Ovary (tissue), 9 donors: ENCODE measurements around the gene SPEN. TPM values are rescaled to one million over a fixed set of nuclear protein-coding genes. Genes with fewer than 3 reads are reported as not detected.
"Not testable (repeated sequence)": the region's sequence is repeated elsewhere in the genome, so short reads cannot be mapped to it uniquely, and the experiment has no call there.

Source experiments
- DNase-seq, 5 donors: peaks; one replicate each; pipeline ENCODE4 v3.0.0-alpha.2; 2019 to 2020
- H3K27ac ChIP-seq, 2 donors: fragments of 200-600 bp; one replicate each; pipeline versions ENCODE4 v1.5.1 to v1.8.0; 2019 to 2022
- H3K27me3 ChIP-seq: fragments of 200-600 bp; one replicate; pipeline ENCODE4 v1.8.0; 2022
- H3K36me3 ChIP-seq: fragments of 200-600 bp; sonication (generic); one replicate; pipeline ENCODE4 v1.5.1; 2019
- H3K4me1 ChIP-seq: one replicate; pipeline ENCODE4 v1.8.1; 2013; ENCODE audit warnings: mild to moderate bottlenecking, moderate library complexity; ENCODE audit not compliant: insufficient read depth
- H3K4me3 ChIP-seq: fragments of 200-600 bp; sonication (generic); one replicate; pipeline ENCODE4 v1.5.1; 2017
- H3K9me3 ChIP-seq, 2 donors: fragments of 200-600 bp in 1 of 2; sonication (generic) in 1 of 2; one replicate each; pipeline versions ENCODE4 v1.5.1 to v1.8.1; 2013 to 2019; ENCODE audit warnings: mild to moderate bottlenecking in 1 of 2, moderate library complexity in 1 of 2
- CTCF ChIP-seq, 3 donors: fragments of 450-650 bp in 2 of 3; fragments of 200-600 bp in 1 of 3; IDR thresholded peaks; one replicate each; pipeline versions ENCODE4 v1.5.1 to v1.8.0; 2016 to 2022; ENCODE audit warnings: antibody characterized with exemption in 3 of 3, mild to moderate bottlenecking in 1 of 3
- EP300 ChIP-seq: sonication (generic); formaldehyde crosslinking; IDR thresholded peaks from one replicate; pipeline ENCODE4 v1.6.1; 2017; ENCODE audit warnings: antibody characterized with exemption
- POLR2A ChIP-seq: fragments of 450-650 bp; IDR thresholded peaks from one replicate; pipeline ENCODE4 v1.6.1; 2017; ENCODE audit warnings: antibody characterized with exemption, mild to moderate bottlenecking, moderate library complexity
- WGBS, 3 donors: extraction: QIAGEN DNeasy Blood & Tissue Kit in 1 of 3; methylation state at CpG; one replicate each; pipeline versions ENCODE4 v1.1.5 to v1.1.7; 2013 to 2017; 5-methylcytosine and 5-hydroxymethylcytosine counted together
- intact Hi-C, 4 donors: fragments of 100-400 bp; cut with DNase I; formaldehyde crosslinking; loops; one replicate each; pipeline versions ENCODE4 v1.11.0 to v1.15.1; 2022 to 2023
- polyA plus RNA-seq, 2 donors: library from polyadenylated mRNA; stranded (reverse); fragments of 200-250 nt in 1 of 2; fragments of 350-450 nt in 1 of 2; fragmentation: Illumina TruSeq in 1 of 2; extraction: RNeasy Lipid Tissue Mini Kit (QIAGEN cat#74804) in 1 of 2; gene quantifications; one replicate each; pipeline ENCODE4 v1.2.3, GENCODE V29; 2013 to 2014
- total RNA-seq, 7 donors: library from RNA; depleted of rRNA in 2 of 7; stranded (reverse); fragments of >200 nt in 2 of 7; fragmentation: NEBNext Ultra II Directional in 3 of 7; extraction: Animal tissue kit (Norgen Biotek cat#: 25700) in 3 of 7; gene quantifications; one replicate each; pipeline versions ENCODE4 v1.1.0 to v1.2.4, GENCODE V29; 2016 to 2023
- donor health status: DM: no; HTN: no; CAD: no; lungs with moderate emphysema.
- donor health status: DM: no; HTN: no; CAD: no.
- donor health status: Bipolar disorder and iron deficiency.
- donor health status: DM: yes; HTN: yes; CAD: no.
- donor health status: DM: no; HTN: no; CAD: no.
- donor health status: DM: yes; HTN: yes; CAD: no.

Gene SPEN
- total and polyA plus RNA-seq, 9 donors, result 30.5 to 93.2 (median 62.9) TPM

GRCh38 chr1:15886611-15887167 lies 39.2 kb downstream of the SPEN start:
- intact Hi-C loops, result no loop called here
- DNase-seq, result no peak
- Histone ChIP-seq H3K4me3 (peak overlapping the region; percentile 30), H3K36me3 (no peaks in the 10 kb centered on the region), H3K27ac (peak overlapping the region; percentile 82 to 96), H3K27me3 (no peaks in the 10 kb centered on the region), H3K9me3 (no peaks in the 10 kb centered on the region), H3K4me1 (peaks cover 7% of the 10 kb centered on the region)
- WGBS, 3 donors, result 16 to 23% (median 20%) methylated on average over 4 of the region's 4 CpGs
- TF ChIP-seq EP300 (no peak), CTCF (IDR thresholded peaks at IDR 0.05) (no peak), POLR2A (peak; percentile 3)

GRCh38 chr1:15892857-15893599 lies 45.5 kb downstream of the SPEN start:
- H3K27ac ChIP-seq, result peak overlapping the region in 1 of 2 donors; percentile 65
- 47 to 56% (median 52%) methylated on average over 6 of the region's 6 CpGs for WGBS, 3 donors

GRCh38 chr1:15895233-15895632 lies 47.7 kb downstream of the SPEN start:
- peaks cover 9% of the 10 kb centered on the region for H3K4me1 ChIP-seq
- H3K36me3 ChIP-seq, result no peaks in the 10 kb centered on the region
- H3K27ac ChIP-seq, result peak overlapping the region in 1 of 2 donors; percentile 65
- no peaks in the 10 kb centered on the region for H3K9me3 ChIP-seq
- intact Hi-C loops, result no loop called here
- H3K4me3 ChIP-seq, result no peak overlapping the region
- TF ChIP-seq CTCF (IDR thresholded peaks at IDR 0.05) (no peak), POLR2A (no peak), EP300 (no peak)
- no peaks in the 10 kb centered on the region for H3K27me3 ChIP-seq
- DNase-seq, result no peak

More at GRCh38 chr1:15892857-15893599, 45.5 kb downstream of the SPEN start:
- H3K4me3 ChIP-seq, H3K9me3 ChIP-seq, DNase-seq, H3K36me3 ChIP-seq, H3K27me3 ChIP-seq: not testable (repeated sequence)
- H3K4me1 ChIP-seq, result peaks cover 11% of the 10 kb centered on the region
- intact Hi-C loops, result loop anchor here in 2 of 4 donors (5.0 kb wide), 2 partner anchors 46 to 96 kb away; partner anchors contain the start of gene SPEN (in 1 of the 2)

GRCh38 chr1:15896841-15897610 lies 49.5 kb downstream of the SPEN start:
- H3K27ac ChIP-seq, DNase-seq, H3K36me3 ChIP-seq, H3K4me3 ChIP-seq, H3K9me3 ChIP-seq, intact Hi-C loops, H3K27me3 ChIP-seq: not testable (repeated sequence)
- peaks cover 11% of the 10 kb centered on the region for H3K4me1 ChIP-seq
- 93 to 96% (median 94%) methylated on average over 20 of the region's 20 CpGs for WGBS, 3 donors

GRCh38 chr1:15899266-15899665 lies 51.8 kb downstream of the SPEN start:
- Histone ChIP-seq H3K9me3 (no peaks in the 10 kb centered on the region), H3K36me3 (no peaks in the 10 kb centered on the region), H3K4me3 (no peak overlapping the region), H3K27ac (no peak overlapping the region), H3K27me3 (no peaks in the 10 kb centered on the region), H3K4me1 (peaks cover 9% of the 10 kb centered on the region)
- TF ChIP-seq CTCF (IDR thresholded peaks at IDR 0.05), result no peak
- no peak for TF ChIP-seq EP300
- no peak for TF ChIP-seq POLR2A
- 93 to 95% (median 95%) methylated on average over 9 of the region's 9 CpGs for WGBS, 3 donors
- intact Hi-C loops, result no loop called here
- no peak for DNase-seq
